ENCODE measurements around the gene ACOT8. TPM values are rescaled to one million over a fixed set of nuclear protein-coding genes. Genes with fewer than 3 reads are reported as not detected.

Gene ACOT8
- total and polyA plus RNA-seq, 5 donors, result 21.1 to 47.9 (median 31.3) TPM

DNA sequence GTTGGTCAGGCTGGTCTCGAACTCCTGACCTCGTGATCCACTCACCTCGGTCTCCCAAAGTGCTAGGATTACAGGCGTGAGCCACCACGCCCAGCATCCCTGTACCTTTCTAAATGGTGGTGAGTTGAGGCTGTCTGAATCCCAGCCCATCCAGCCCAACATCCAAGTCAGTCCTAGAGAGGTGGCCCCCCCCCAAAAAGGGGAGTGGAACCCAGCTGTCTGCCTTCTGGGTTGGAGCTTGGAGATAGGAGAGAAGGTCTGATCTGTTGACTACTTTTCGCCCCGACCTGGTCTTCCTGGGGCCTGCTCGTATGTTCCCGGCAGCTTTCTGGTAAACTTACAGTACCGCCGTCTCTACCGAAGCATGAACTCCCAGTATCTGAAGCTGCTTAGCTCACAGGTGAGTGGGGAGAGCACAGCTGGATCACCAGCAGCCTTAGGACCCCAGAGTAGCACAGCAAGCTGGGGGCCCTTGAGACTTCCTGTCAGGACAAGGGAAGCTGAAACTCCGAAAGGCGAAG lies 39.5 kb upstream of the ACOT8 start:
- Histone ChIP-seq H3K27me3 (ENCODE audit: control insufficient read depth, insufficient read depth) (no peaks in the 10 kb centered on the region), H3K9me3 (ENCODE audit: control insufficient read depth, low read length) (no peaks in the 10 kb centered on the region), H3K4me1 (ENCODE audit: control insufficient read depth, insufficient read depth, low read length) (no peaks in the 10 kb centered on the region), H3K27ac (ENCODE audit: low read length) (no peak overlapping the region), H3K4me3 (ENCODE audit: low read length) (no peak overlapping the region)
- ATAC-seq (no peak), DNase-seq (peak in 1 of 3 donors; percentile 36)
- intact Hi-C loops (cut with DNase I), result loop anchor here in 2 of 4 donors (10.0 kb wide), 2 partner anchors 58 to 68 kb away; no protein-coding TSS in a partner anchor
- 92% methylated on average over 14 of the region's 14 CpGs for WGBS

DNA sequence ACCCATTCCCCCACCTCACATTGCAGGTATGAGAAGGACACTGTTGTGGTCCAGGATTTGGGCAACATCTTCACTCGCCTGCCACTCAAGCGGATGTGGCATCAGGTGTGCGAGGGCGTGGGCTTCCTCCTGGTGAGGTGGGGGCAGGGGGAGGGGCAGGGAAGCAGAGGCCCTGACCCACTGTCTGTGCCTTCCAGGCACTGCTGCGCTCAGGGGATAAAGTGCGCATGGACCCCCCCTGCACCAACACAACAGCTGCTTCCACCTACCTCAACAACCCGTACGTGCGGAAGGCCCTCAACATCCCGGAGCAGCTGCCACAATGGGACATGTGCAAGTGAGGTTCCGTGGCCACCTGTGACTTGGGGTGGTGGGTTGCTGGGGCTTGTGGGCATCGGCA lies 37.6 kb upstream of the ACOT8 start:
- 84% methylated on average over 12 of the region's 12 CpGs for WGBS
- intact Hi-C loops (cut with DNase I), result loop anchor here in 2 of 4 donors (10.0 kb wide), 2 partner anchors 60 to 70 kb away; no protein-coding TSS in a partner anchor
- H3K4me1 ChIP-seq (ENCODE audit: control insufficient read depth, insufficient read depth, low read length), result no peaks in the 10 kb centered on the region
- no peaks in the 10 kb centered on the region for H3K27me3 ChIP-seq (ENCODE audit: control insufficient read depth, insufficient read depth)
- no peak for ATAC-seq
- H3K4me3 ChIP-seq (ENCODE audit: low read length), result no peak overlapping the region
- peak in 1 of 3 donors; percentile 54 for DNase-seq
- no peak overlapping the region for H3K27ac ChIP-seq (ENCODE audit: low read length)
- no peaks in the 10 kb centered on the region for H3K9me3 ChIP-seq (ENCODE audit: control insufficient read depth, low read length)

DNA sequence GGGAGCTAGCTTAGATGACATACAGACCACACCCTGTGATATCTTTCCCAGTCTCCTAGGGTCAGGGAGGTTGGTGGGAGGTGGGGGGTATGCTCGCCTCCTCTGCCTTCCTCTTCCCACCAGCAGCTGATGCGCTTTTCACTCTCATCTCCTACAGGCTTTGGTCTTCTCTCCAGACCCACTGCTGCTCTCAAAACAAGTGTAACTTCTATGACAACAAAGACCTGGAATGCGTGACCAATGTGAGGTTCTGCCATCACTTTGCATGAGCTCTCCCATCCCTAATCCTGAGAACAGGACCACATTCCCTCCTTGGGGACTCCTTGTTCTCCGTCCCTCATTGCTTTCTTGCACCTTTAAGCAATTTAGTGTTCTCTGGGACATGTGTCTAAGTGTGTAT lies 36.6 kb upstream of the ACOT8 start:
- intact Hi-C loops (cut with DNase I), result loop anchor here in 2 of 4 donors (10.0 kb wide), 2 partner anchors 61 to 71 kb away; no protein-coding TSS in a partner anchor

DNA sequence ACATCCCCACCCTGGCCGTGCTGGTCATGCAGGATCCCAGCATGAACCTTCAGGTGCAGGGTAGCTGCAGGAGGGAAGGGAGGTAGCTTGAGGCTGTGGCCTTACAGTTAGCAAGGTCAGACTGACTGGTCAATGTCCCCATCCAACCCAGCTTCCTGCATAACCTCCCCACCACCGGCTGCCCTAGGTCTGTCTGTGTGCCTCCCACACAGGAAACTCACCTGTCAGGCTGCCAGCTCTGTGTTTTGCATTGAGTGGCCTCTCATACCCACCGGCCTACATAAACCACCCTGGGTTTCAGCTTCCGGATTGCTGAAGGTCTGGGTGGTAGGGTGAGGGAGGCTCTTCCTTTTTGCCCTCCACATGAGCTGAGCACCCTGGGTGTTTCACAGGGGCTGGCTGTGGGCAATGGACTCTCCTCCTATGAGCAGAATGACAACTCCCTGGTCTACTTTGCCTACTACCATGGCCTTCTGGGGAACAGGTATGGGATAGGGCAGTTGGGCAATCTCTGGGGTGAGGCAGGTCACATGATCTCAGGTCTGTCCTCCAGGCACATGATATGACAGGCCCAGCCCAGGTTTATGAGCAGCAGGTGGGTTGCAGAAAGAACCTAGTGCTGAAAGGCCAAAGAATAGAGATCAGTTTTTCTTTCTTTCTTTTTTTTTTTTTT lies 35.8 kb upstream of the ACOT8 start:
- H3K9me3 ChIP-seq (ENCODE audit: control insufficient read depth, low read length), result no peaks in the 10 kb centered on the region
- intact Hi-C loops (cut with DNase I), result loop anchor here in 2 of 4 donors (10.0 kb wide), 2 partner anchors 62 to 72 kb away; no protein-coding TSS in a partner anchor
- H3K4me1 ChIP-seq (ENCODE audit: control insufficient read depth, insufficient read depth, low read length), result no peaks in the 10 kb centered on the region
- H3K27ac ChIP-seq (ENCODE audit: low read length), result no peak overlapping the region
- H3K27me3 ChIP-seq (ENCODE audit: control insufficient read depth, insufficient read depth), result no peaks in the 10 kb centered on the region
- no peak for ATAC-seq
- no peak for DNase-seq
- WGBS, result 65% methylated on average over 4 of the region's 4 CpGs
- no peak overlapping the region for H3K4me3 ChIP-seq (ENCODE audit: low read length)

More for the DNA sequence above, 36.6 kb upstream of the ACOT8 start:
- Histone ChIP-seq H3K4me3 (ENCODE audit: low read length) (no peak overlapping the region), H3K4me1 (ENCODE audit: control insufficient read depth, insufficient read depth, low read length) (no peaks in the 10 kb centered on the region), H3K27ac (ENCODE audit: low read length) (no peak overlapping the region), H3K27me3 (ENCODE audit: control insufficient read depth, insufficient read depth) (no peaks in the 10 kb centered on the region), H3K9me3 (ENCODE audit: control insufficient read depth, low read length) (no peaks in the 10 kb centered on the region)
- DNase-seq, result no peak
- 92% methylated on average over 4 of the region's 4 CpGs for WGBS
- ATAC-seq, result no peak

DNA sequence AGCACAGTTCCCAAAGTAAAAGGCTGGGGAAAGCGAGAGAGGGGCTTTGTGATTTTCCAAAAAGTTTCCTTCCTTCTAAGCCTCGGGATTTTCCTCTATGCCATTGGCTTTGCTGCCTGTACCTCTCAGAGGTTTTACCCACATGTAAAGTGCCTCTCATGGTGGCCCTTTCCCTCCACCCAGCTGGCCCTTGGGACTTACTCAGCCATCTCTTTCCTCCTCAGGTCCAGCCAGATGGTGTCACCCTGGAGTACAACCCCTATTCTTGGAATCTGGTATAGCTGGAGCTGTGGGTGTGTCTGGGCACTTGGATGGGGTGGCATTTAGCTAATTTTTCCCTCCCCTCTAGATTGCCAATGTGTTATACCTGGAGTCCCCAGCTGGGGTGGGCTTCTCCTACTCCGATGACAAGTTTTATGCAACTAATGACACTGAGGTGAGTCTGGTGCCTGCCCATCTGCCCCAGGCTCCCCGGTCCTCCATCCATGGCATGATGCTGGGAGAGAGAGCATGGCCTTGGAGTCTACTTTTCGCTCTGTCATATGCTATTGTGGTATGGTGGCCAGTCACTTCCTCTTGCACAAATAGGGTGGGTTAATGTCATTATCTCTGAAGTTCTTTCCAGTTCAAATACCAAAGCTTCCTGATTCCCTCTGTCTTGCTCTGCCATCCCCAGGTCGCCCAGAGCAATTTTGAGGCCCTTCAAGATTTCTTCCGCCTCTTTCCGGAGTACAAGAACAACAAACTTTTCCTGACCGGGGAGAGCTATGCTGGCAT lies 35.0 kb upstream of the ACOT8 start:
- WGBS, result 79% methylated on average over 9 of the region's 9 CpGs
- ATAC-seq, result no peak
- no peak overlapping the region for H3K27ac ChIP-seq (ENCODE audit: low read length)
- H3K4me3 ChIP-seq (ENCODE audit: low read length), result peak overlapping the region; percentile 67
- intact Hi-C loops (cut with DNase I), result loop anchor here in 2 of 4 donors (10.0 kb wide), 2 partner anchors 63 to 73 kb away; no protein-coding TSS in a partner anchor
- H3K27me3 ChIP-seq (ENCODE audit: control insufficient read depth, insufficient read depth), result no peaks in the 10 kb centered on the region
- no peaks in the 10 kb centered on the region for H3K4me1 ChIP-seq (ENCODE audit: control insufficient read depth, insufficient read depth, low read length)
- DNase-seq, result no peak
- no peaks in the 10 kb centered on the region for H3K9me3 ChIP-seq (ENCODE audit: control insufficient read depth, low read length)

DNA sequence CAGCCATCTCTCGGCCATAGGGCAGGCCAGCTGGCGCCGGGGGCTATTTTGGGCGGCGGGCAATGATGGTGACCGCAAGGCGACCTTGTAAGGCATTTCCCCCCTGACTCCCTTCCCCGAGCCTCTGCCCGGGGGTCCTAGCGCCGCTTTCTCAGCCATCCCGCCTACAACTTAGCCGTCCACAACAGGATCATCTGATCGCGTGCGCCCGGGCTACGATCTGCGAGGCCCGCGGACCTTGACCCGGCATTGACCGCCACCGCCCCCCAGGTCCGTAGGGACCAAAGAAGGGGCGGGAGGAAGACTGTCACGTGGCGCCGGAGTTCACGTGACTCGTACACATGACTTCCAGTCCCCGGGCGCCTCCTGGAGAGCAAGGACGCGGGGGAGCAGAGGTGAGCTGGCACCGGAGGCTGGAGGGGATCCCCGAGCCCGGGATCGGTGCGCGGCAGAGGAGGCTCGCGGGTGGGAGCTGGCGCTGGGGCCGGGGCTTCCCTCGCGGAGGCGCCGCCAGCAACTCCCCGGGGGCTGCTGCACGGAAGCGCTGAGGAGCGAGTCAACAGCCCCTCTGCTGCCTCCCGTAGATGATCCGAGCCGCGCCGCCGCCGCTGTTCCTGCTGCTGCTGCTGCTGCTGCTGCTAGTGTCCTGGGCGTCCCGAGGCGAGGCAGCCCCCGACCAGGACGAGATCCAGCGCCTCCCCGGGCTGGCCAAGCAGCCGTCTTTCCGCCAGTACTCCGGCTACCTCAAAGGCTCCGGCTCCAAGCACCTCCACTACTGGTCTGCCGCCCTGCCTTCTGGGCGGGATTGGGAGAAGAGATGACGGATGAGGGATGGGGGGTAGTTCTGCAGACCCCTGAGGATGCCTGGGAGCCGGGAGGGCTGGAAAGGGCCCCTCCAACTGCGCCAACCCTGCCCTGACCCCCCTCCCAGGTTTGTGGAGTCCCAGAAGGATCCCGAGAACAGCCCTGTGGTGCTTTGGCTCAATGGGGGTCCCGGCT lies 34.1 kb upstream of the ACOT8 start, which contains the start of the genes CTSA and NEURL2:
Gene CTSA, plus strand, starts transcription at position 351 of the 999 bp plus-strand sequence. Its CDS starts 234 bp downstream, at position 585.
Gene NEURL2, minus strand, starts transcription at position 224 of the 999 bp plus-strand sequence. Its CDS starts 217 bp downstream, at position 7.
- intact Hi-C loops (cut with DNase I), result loop anchor here in 2 of 4 donors (2.0 to 10.0 kb wide), 3 partner anchors 44 to 74 kb away; partner anchors contain the start of gene PCIF1 (in 1 of the 2)

DNA sequence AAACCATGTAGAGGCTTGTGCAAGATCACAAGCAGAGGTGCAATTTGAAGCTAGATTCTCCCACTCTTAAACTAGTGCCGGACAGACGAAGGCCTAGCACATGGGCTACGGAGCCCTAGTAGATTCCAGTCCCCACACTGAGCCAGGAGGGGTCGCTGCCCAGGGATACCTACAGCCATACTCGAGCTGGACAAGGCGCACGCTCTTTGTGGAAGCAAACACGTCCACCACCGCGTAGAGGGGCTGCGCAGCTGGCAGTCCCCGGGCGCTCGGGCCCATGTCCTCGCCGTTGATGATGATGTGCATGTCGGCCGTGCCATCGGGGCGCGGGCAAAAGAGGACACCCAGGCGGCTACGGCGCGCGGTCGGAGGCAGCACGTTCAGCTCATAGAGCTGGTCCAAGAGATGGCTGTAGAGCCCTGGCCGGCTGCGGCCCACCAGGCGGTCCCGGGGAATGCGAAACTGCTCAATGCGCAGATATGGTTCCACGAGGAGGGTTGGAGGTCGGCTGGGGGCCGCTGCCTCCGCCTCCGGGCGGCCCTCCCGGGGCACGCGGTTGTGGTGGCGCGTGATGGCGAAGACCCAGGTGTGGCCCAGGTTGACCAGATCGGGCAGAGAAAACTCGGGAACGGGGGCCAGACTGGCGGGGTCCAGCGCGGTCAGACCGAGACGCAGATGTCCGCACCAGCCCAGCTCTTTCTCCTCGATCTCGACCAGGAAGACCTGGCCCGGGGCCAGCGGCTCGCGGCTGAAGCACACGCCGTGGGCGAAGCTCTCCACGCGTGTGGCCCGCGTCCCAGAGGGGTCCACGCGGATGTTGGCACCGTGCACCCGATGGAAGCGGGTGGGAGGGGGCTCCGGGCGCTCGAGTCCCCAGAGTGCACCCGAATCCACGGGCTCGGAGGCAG lies 33.1 kb upstream of the ACOT8 start:
- Histone ChIP-seq H3K27me3 (ENCODE audit: control insufficient read depth, insufficient read depth) (no peaks in the 10 kb centered on the region), H3K27ac (ENCODE audit: low read length) (peak overlapping the region; percentile 53), H3K9me3 (ENCODE audit: control insufficient read depth, low read length) (no peaks in the 10 kb centered on the region), H3K4me3 (ENCODE audit: low read length) (peak overlapping the region; percentile 67), H3K4me1 (ENCODE audit: control insufficient read depth, insufficient read depth, low read length) (no peaks in the 10 kb centered on the region)
- ATAC-seq, result peak; percentile 87 to 88
- WGBS, result under 1% methylated on average over 79 of the region's 79 CpGs
- intact Hi-C loops (cut with DNase I), result loop anchor here in 2 of 4 donors (2.0 to 10.0 kb wide), 3 partner anchors 44 to 74 kb away; partner anchors contain the start of gene PCIF1 (in 1 of the 2)
- peak; percentile 86 to 95 (median 93) for DNase-seq

More for the DNA sequence above, 34.1 kb upstream of the ACOT8 start, which contains the start of the genes CTSA and NEURL2:
- Histone ChIP-seq H3K27ac (ENCODE audit: low read length) (peak within 1 kb of the TSS; percentile 53), H3K4me1 (ENCODE audit: control insufficient read depth, insufficient read depth, low read length) (no peaks in the 10 kb centered on the region), H3K9me3 (ENCODE audit: control insufficient read depth, low read length) (no peaks in the 10 kb centered on the region), H3K4me3 (ENCODE audit: low read length) (peak within 1 kb of the TSS; percentile 67), H3K27me3 (ENCODE audit: control insufficient read depth, insufficient read depth) (no peaks in the 10 kb centered on the region)
- DNase-seq (peak; percentile 96 to 99 (median 97)), ATAC-seq (peak; percentile 91)
- 1% methylated on average over 78 of the region's 78 CpGs for WGBS

DNA sequence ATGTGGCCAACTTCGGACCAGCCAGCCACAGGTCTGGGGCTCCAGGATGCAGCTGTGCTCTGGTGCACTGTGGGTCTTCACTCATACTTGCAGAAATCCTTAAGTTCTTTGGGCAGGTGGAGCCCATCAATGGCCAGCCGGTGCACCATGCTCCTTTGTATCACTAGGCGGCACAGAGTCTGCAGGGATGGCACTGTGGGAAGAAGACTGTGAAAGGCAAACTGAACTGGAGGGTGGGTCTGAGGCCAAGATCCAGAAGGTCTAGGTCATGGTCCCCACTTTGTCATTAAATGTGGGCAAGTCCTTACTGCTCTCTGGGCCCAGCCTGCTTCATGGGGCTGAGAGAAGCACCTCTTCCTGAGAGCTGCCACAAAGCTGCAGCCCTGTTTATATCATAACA lies 31.5 kb upstream of the ACOT8 start:
- Histone ChIP-seq H3K27me3 (ENCODE audit: control insufficient read depth, insufficient read depth) (no peaks in the 10 kb centered on the region), H3K4me3 (ENCODE audit: low read length) (no peak overlapping the region), H3K9me3 (ENCODE audit: control insufficient read depth, low read length) (no peaks in the 10 kb centered on the region), H3K4me1 (ENCODE audit: control insufficient read depth, insufficient read depth, low read length) (no peaks in the 10 kb centered on the region), H3K27ac (ENCODE audit: low read length) (no peak overlapping the region)
- no peak for DNase-seq
- WGBS, result 84% methylated on average over 3 of the region's 3 CpGs
- ATAC-seq, result no peak
- intact Hi-C loops (cut with DNase I), result no loop called here

DNA sequence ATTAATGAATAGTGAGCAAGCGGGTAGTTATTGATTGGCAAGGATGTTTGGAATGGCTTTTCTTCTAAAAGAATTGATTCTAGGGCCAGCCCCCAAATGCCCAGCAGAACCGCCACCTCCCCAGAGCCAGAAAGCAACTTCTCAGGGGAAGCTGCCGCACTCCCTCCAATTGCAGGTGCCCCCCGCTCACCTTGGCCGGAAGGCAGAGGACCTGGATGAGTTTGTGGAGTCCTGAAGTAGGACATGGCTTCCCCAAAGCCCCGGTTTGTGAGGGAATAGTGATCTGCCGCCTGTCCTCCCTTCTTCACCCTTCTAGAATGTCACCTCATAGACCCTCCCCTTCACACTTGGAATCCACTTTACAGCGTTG lies 30.1 kb upstream of the ACOT8 start, which contains the start of gene SPATA25:
Gene SPATA25, minus strand, starts transcription at position 277 of the 370 bp plus-strand sequence. Its CDS starts 32 bp downstream, at position 245.
- Histone ChIP-seq H3K27me3 (ENCODE audit: control insufficient read depth, insufficient read depth) (no peaks in the 10 kb centered on the region), H3K4me3 (ENCODE audit: low read length) (no peak within 1 kb of the TSS), H3K4me1 (ENCODE audit: control insufficient read depth, insufficient read depth, low read length) (no peaks in the 10 kb centered on the region), H3K27ac (ENCODE audit: low read length) (no peak within 1 kb of the TSS), H3K9me3 (ENCODE audit: control insufficient read depth, low read length) (no peaks in the 10 kb centered on the region)
- intact Hi-C loops (cut with DNase I), result no loop called here
- WGBS, result 87% methylated on average over 8 of the region's 8 CpGs
- DNase-seq (no peak), ATAC-seq (no peak)

Measured in right cardiac atrium (tissue), 5 donors.